Type B pancreatic cell (in vitro differentiated cells): ENCODE measurements around the gene GNB1. TPM values are rescaled to one million over a fixed set of nuclear protein-coding genes. Genes with fewer than 3 reads are reported as not detected.

Source experiments
- DNase-seq: peaks from one replicate; pipeline ENCODE4 v3.0.0; 2021; ENCODE audit warnings: mixed read lengths; ENCODE audit not compliant: unreplicated experiment; ENCODE audit errors: extremely low spot score
- H3K27ac Mint-ChIP-seq: 2 replicates; pipeline ENCODE4 v1.8.0; 2021; ENCODE audit warnings: mild to moderate bottlenecking, mixed read lengths
- H3K27me3 Mint-ChIP-seq: 2 replicates; pipeline ENCODE4 v1.8.0; 2021; ENCODE audit warnings: mixed read lengths
- H3K36me3 Mint-ChIP-seq: 2 replicates; pipeline ENCODE4 v1.8.0; 2021; ENCODE audit warnings: mixed read lengths
- H3K4me1 Mint-ChIP-seq: one replicate; pipeline ENCODE4 v1.8.0; 2021; ENCODE audit warnings: mixed read lengths; ENCODE audit not compliant: unreplicated experiment
- H3K4me3 Mint-ChIP-seq: 2 replicates; pipeline ENCODE4 v1.8.0; 2021; ENCODE audit warnings: mild to moderate bottlenecking, mixed read lengths
- H3K9me3 Mint-ChIP-seq: 2 replicates; pipeline ENCODE4 v1.8.0; 2021; ENCODE audit warnings: mixed read lengths
- total RNA-seq: library from RNA; stranded (reverse); gene quantifications from 2 replicates; pipeline ENCODE4 v1.2.1, GENCODE V29; 2021; ENCODE audit warnings: low replicate concordance
- TF ChIP-seq, protein P1 (sequence below): fragments of 200-600 bp; sonication (generic); conservative IDR thresholded peaks from 2 replicates; pipeline ENCODE4 v1.5.0; 2021; ENCODE audit warnings: antibody characterized with exemption, mild to moderate bottlenecking

Gene GNB1
- total RNA-seq, 1 donor from 2014 or later = 297 TPM

GRCh38 chr1:1763657-1764621 lies 126.9 kb downstream of the GNB1 start:
- H3K27me3 Mint-ChIP-seq = no peaks in the 10 kb centered on the region
- no peaks in the 10 kb centered on the region for H3K4me1 Mint-ChIP-seq
- H3K9me3 Mint-ChIP-seq = no peaks in the 10 kb centered on the region
- TF ChIP-seq, protein P1, sequence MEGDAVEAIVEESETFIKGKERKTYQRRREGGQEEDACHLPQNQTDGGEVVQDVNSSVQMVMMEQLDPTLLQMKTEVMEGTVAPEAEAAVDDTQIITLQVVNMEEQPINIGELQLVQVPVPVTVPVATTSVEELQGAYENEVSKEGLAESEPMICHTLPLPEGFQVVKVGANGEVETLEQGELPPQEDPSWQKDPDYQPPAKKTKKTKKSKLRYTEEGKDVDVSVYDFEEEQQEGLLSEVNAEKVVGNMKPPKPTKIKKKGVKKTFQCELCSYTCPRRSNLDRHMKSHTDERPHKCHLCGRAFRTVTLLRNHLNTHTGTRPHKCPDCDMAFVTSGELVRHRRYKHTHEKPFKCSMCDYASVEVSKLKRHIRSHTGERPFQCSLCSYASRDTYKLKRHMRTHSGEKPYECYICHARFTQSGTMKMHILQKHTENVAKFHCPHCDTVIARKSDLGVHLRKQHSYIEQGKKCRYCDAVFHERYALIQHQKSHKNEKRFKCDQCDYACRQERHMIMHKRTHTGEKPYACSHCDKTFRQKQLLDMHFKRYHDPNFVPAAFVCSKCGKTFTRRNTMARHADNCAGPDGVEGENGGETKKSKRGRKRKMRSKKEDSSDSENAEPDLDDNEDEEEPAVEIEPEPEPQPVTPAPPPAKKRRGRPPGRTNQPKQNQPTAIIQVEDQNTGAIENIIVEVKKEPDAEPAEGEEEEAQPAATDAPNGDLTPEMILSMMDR = no peak
- peaks cover 11% of the 10 kb centered on the region for H3K36me3 Mint-ChIP-seq
- no peak for DNase-seq
- no peak overlapping the region for H3K4me3 Mint-ChIP-seq
- peak overlapping the region; percentile 36 for H3K27ac Mint-ChIP-seq

- Mint-ChIP-seq H3K27me3 (no peaks in the 10 kb centered on the region), H3K36me3 (peaks cover 3% of the 10 kb centered on the region), H3K9me3 (no peaks in the 10 kb centered on the region), H3K27ac (no peak overlapping the region), H3K4me1 (no peaks in the 10 kb centered on the region), H3K4me3 (no peak overlapping the region)
- no peak for DNase-seq
- TF ChIP-seq, protein P1 = no peak
These were observed 129.1 kb downstream of the GNB1 start for GRCh38 chr1:1761504-1762376.

DNA sequence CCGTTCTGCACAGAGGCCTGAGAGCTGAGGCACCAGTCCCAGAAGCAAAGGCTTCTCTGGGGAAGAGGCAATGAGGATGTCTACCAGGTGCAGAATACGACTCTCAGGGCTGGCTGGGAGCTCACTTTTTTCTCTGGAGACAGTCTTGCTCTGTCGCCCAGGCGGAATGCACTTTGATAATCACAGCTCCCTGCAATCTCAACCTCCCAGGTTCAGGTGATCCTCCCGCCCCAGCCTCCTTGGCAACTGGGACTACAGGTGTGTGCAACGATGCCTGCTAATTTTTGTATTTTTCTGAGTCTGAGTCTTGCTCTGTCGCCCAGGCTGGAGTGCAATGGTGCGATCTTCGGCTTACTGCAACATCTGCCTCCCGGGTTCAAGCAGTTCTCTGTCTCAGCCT lies 130.2 kb downstream of the GNB1 start:
- H3K4me1 Mint-ChIP-seq = no peaks in the 10 kb centered on the region
- no peaks in the 10 kb centered on the region for H3K9me3 Mint-ChIP-seq
- H3K36me3 Mint-ChIP-seq = peaks cover 3% of the 10 kb centered on the region
- TF ChIP-seq, protein P1 = no peak
- no peak overlapping the region for H3K4me3 Mint-ChIP-seq
- H3K27ac Mint-ChIP-seq = no peak overlapping the region
- no peak for DNase-seq
- no peaks in the 10 kb centered on the region for H3K27me3 Mint-ChIP-seq

DNA sequence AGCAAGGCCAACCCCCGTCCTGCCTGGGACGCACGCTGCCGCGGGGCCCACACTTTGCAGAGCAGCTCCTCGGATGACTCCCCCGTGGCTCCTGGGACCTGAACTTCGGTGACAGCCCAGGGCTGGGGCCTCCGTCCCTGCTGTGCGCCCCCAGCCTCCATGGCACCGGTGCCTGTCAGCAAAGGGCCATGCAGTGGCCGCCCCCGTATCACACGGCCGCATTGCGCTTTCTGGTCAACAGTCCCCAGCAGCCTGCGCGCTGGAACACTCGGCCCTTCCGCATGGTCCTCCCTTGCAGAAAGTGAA lies 130.6 kb downstream of the GNB1 start:
- H3K27me3 Mint-ChIP-seq = no peaks in the 10 kb centered on the region
- DNase-seq = no peak
- H3K4me1 Mint-ChIP-seq = no peaks in the 10 kb centered on the region
- H3K27ac Mint-ChIP-seq = no peak overlapping the region
- TF ChIP-seq, protein P1 = no peak
- no peak overlapping the region for H3K4me3 Mint-ChIP-seq
- H3K36me3 Mint-ChIP-seq = peaks cover 3% of the 10 kb centered on the region
- no peaks in the 10 kb centered on the region for H3K9me3 Mint-ChIP-seq

- Mint-ChIP-seq H3K27ac (no peak overlapping the region), H3K9me3 (no peaks in the 10 kb centered on the region), H3K36me3 (peaks cover 3% of the 10 kb centered on the region), H3K4me3 (no peak overlapping the region), H3K4me1 (no peaks in the 10 kb centered on the region), H3K27me3 (no peaks in the 10 kb centered on the region)
- TF ChIP-seq, protein P1 = no peak
- DNase-seq = no peak
These were observed 131.2 kb downstream of the GNB1 start for GRCh38 chr1:1759456-1760344.
